GM21367 (cell line): ENCODE results near the gene AMD1.
"Not testable (repeated sequence)": the region's sequence is repeated elsewhere in the genome, so short reads cannot be mapped to it uniquely, and the experiment has no call there.

Source experiments
- ATAC-seq: cut with Tn5 transposase; IDR thresholded peaks from one replicate; pipeline ENCODE4 v1.9.1; 2021; ENCODE audit not compliant: unreplicated experiment

AMD1 gene

GRCh38 chr6:110873981-110874879 is at the start of gene AMD1:
Gene AMD1, plus strand, starts transcription at chr6:110874785. Its CDS starts 321 bp downstream, at chr6:110875106.
- ATAC-seq: peak; percentile 61

GRCh38 chr6:110826236-110827129 is 48.1 kb upstream of the AMD1 start:
- no peak for ATAC-seq

- no peak for ATAC-seq
Observed at GRCh38 chr6:110828396-110828795, 46.2 kb upstream of the AMD1 start.

- no peak for ATAC-seq
Observed at GRCh38 chr6:110831405-110831804, 43.2 kb upstream of the AMD1 start.

- no peak for ATAC-seq
Observed at GRCh38 chr6:110833831-110834230, 40.8 kb upstream of the AMD1 start.

- ATAC-seq: not testable (repeated sequence)
Observed at GRCh38 chr6:110835751-110836150, 38.8 kb upstream of the AMD1 start.

- ATAC-seq: no peak
Observed at GRCh38 chr6:110841266-110841665, 33.3 kb upstream of the AMD1 start.

GRCh38 chr6:110849781-110850180 is 24.8 kb upstream of the AMD1 start:
- no peak for ATAC-seq

- ATAC-seq: no peak
Observed at GRCh38 chr6:110852773-110853172, 21.8 kb upstream of the AMD1 start.

- no peak for ATAC-seq
Observed at GRCh38 chr6:110853754-110854477, 20.7 kb upstream of the AMD1 start.

- ATAC-seq: no peak
Observed at GRCh38 chr6:110856296-110856695, 18.3 kb upstream of the AMD1 start.

GRCh38 chr6:110858016-110858415 is 16.6 kb upstream of the AMD1 start:
- no peak for ATAC-seq

GRCh38 chr6:110858562-110859214 is 15.9 kb upstream of the AMD1 start:
- ATAC-seq: no peak

GRCh38 chr6:110859335-110859792 is 15.2 kb upstream of the AMD1 start:
- no peak for ATAC-seq

- no peak for ATAC-seq
Observed at GRCh38 chr6:110864824-110865223, 9.8 kb upstream of the AMD1 start.

- peak; percentile 5 for ATAC-seq
Observed at GRCh38 chr6:110874880-110875547, 429 bp downstream of the AMD1 start.

- ATAC-seq: peak; percentile 9
Observed at GRCh38 chr6:110875548-110876169, 1.1 kb downstream of the AMD1 start.

GRCh38 chr6:110876170-110876773 is 1.7 kb downstream of the AMD1 start:
- ATAC-seq: peak; percentile 28
